DND-41 (cell line): ENCODE results near the gene SUPT20HL2.

Experiments
- EZH2 ChIP-seq: IDR thresholded peaks from 3 replicates; pipeline ENCODE4 v1.6.1; 2012; ENCODE audit warnings: borderline replicate concordance, low read depth, mild to moderate bottlenecking, moderate library complexity, low read length, inconsistent platforms; ENCODE audit not compliant: severe bottlenecking
- TF ChIP-seq, protein P1 (sequence below): IDR thresholded peaks from 2 replicates; pipeline ENCODE4 v1.5.1; 2012; ENCODE audit warnings: borderline replicate concordance, low read length, moderate library complexity, mild to moderate bottlenecking; ENCODE audit not compliant: poor library complexity, severe bottlenecking; ENCODE audit errors: extremely low read depth

DNA sequence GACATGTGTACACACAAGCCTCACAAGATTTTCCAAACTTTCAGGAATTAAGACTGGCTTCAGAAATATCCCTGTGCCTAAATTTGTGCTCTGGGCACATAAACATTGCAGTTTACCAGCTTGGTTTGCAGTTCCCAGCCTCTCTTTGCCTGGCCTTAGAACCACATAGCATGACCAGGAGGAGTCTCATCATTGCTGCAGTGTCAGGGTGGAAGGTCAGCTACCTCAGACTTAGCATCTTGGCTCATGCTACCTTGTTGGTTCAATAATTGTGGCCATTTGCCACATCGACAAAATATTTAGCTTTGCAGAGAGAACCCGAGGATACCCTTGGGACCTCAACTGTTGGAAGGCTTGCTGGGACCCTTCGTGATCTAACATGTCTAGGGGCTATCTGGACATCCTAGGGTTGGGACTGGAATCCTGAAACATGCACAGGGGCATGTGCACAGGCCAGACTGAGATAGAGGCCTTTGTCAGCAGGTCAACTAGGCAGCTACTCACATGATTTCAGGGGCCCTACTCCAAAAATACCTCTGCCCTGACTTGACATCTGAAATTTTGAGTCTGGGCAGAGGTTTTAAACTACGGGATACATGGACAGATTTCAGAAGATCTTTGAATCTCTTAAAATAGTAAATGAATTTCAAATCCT lies 8.0 kb upstream of the SUPT20HL2 start:
- TF ChIP-seq, protein P1, sequence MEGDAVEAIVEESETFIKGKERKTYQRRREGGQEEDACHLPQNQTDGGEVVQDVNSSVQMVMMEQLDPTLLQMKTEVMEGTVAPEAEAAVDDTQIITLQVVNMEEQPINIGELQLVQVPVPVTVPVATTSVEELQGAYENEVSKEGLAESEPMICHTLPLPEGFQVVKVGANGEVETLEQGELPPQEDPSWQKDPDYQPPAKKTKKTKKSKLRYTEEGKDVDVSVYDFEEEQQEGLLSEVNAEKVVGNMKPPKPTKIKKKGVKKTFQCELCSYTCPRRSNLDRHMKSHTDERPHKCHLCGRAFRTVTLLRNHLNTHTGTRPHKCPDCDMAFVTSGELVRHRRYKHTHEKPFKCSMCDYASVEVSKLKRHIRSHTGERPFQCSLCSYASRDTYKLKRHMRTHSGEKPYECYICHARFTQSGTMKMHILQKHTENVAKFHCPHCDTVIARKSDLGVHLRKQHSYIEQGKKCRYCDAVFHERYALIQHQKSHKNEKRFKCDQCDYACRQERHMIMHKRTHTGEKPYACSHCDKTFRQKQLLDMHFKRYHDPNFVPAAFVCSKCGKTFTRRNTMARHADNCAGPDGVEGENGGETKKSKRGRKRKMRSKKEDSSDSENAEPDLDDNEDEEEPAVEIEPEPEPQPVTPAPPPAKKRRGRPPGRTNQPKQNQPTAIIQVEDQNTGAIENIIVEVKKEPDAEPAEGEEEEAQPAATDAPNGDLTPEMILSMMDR, result no peak
- no peak for TF ChIP-seq EZH2
